Psoas muscle (tissue), 8 donors: ENCODE measurements around the gene CATSPER3. TPM values are rescaled to one million over a fixed set of nuclear protein-coding genes. Genes with fewer than 3 reads are reported as not detected.
A peak's percentile ranks its signal among the peaks of the same experiment; 100 is the strongest.

Experiments
- ATAC-seq, 4 donors: fragments of 200-7000 bp; cut with Tn5 transposase; one replicate each; pipeline ENCODE4 v1.9.1; 2020; ENCODE audit warnings: moderate library complexity in 3 of 4, mild to moderate bottlenecking in 2 of 4
- DNase-seq, 2 donors: peaks; one replicate each; pipeline ENCODE4 v3.0.0-alpha.2; 2020
- H3K27ac ChIP-seq: fragments of 200-600 bp; one replicate; pipeline ENCODE4 v1.8.0; 2022
- H3K27me3 ChIP-seq, 3 donors: fragments of 200-600 bp in 1 of 3; one replicate each; pipeline versions ENCODE4 v1.6.1 to v1.8.0; 2013 to 2022; ENCODE audit warnings: low read length in 2 of 3, mild to moderate bottlenecking in 2 of 3, moderate library complexity in 1 of 3; ENCODE audit not compliant: insufficient read depth in 3 of 3
- H3K36me3 ChIP-seq, 2 donors: fragments of 200-600 bp in 1 of 2; one replicate each; pipeline versions ENCODE4 v1.6.1 to v1.8.0; 2013 to 2022; ENCODE audit warnings: low read depth in 1 of 2, mild to moderate bottlenecking in 1 of 2, moderate library complexity in 1 of 2; ENCODE audit not compliant: insufficient read depth in 1 of 2
- H3K4me1 ChIP-seq: fragments of 200-600 bp; one replicate; pipeline ENCODE4 v1.8.0; 2022
- H3K4me3 ChIP-seq: fragments of 200-600 bp; one replicate; pipeline ENCODE4 v1.8.0; 2022; ENCODE audit warnings: mild to moderate bottlenecking
- H3K9me3 ChIP-seq: fragments of 200-600 bp; one replicate; pipeline ENCODE4 v1.8.0; 2022
- WGBS, 3 donors: extraction: QIAGEN DNeasy Blood & Tissue Kit; methylation state at CpG; one replicate each; pipeline versions ENCODE4 v1.1.6 to v1.1.7; 2013; 5-methylcytosine and 5-hydroxymethylcytosine counted together
- intact Hi-C, 2 donors: fragments of 100-400 bp; cut with DNase I; formaldehyde crosslinking; loops; one replicate each; pipeline versions ENCODE4 v1.11.0 to v1.14.2; 2022
- polyA plus RNA-seq, 3 donors: library from polyadenylated mRNA; stranded (reverse); fragments of 200-250 nt; gene quantifications; one replicate each; pipeline ENCODE4 v1.2.3, GENCODE V29; 2013
- total RNA-seq, 4 donors: library from RNA; stranded (reverse); fragmentation: NEBNext Ultra II Directional in 2 of 4; extraction: Animal tissue kit (Norgen Biotek cat#: 25700) in 2 of 4; gene quantifications; one replicate each; pipeline versions ENCODE4 v1.2.1 to v1.2.4, GENCODE V29; 2021 to 2023
- TF ChIP-seq, protein P1 (sequence below): fragments of 200-600 bp; IDR thresholded peaks from one replicate; pipeline ENCODE4 v1.8.0; 2022; ENCODE audit warnings: antibody characterized with exemption
- donor health status: healthy with polysubstance abuse.
- donor health status: DM: no; HTN: no; CAD: no; lungs with moderate emphysema.
- donor health status: Bipolar disorder and iron deficiency.
- donor health status: healthy.
- donor health status: DM: yes; HTN: yes; CAD: no.
- donor health status: DM: no; HTN: no; CAD: no.
- donor health status: DM: no; HTN: no; CAD: no.
- donor health status: DM: yes; HTN: yes; CAD: no.

The CATSPER3 gene
- total and polyA plus RNA-seq, 7 donors = 0.73 to 1.8 (median 1.4) TPM

DNA sequence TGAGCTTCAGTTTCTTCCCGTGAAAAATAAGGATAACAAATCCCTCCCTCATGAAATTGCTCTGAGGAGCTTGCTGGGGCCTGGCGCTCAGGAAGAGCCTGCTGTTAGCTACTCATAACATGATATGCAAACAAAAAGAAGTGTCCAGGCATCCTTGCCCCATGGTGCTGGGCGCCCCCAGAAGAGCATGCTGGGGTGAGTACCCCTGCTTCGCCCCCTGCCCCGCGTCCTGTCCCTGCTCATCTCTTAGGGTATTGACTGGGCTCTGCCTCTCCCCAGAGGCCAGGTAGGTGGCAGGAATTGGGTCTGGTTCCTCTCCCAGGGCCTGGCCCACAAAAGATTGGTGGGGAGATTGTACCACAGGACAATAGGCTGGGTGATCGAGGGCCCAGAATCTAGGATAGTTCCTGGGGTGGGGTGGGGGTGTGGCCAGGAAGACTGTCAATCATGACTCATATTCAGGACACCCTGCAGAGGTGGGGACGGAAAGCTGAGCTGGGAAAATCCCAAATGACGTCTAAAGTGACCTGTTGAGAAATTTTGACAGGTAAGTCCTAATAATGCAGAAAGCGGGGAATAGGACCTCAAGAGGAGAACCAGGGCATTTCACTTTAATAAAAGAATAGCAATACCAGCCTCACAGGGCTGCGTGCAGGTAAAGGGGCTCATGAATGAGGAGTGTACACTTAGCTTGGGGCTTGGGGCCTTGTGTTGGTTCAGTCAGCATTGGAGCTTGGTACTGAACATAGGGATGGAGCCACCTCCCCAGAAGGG is 57.4 kb downstream of the CATSPER3 start:
- peak in 1 of 2 donors; percentile 21 for DNase-seq
- Histone ChIP-seq H3K27ac (no peak overlapping the region), H3K4me3 (no peak overlapping the region), H3K9me3 (no peaks in the 10 kb centered on the region), H3K4me1 (no peaks in the 10 kb centered on the region), H3K27me3 (peaks cover 0 to 24% (median 0%) of the 10 kb centered on the region in 3 donors), H3K36me3 (peaks cover 0 to 23% of the 10 kb centered on the region in 2 donors)
- peak in 2 of 4 donors; percentile 47 to 52 for ATAC-seq
- intact Hi-C loops = no loop called here
- WGBS, 3 donors = 88 to 90% (median 88%) methylated on average over 11 of the region's 11 CpGs
- TF ChIP-seq, protein P1, sequence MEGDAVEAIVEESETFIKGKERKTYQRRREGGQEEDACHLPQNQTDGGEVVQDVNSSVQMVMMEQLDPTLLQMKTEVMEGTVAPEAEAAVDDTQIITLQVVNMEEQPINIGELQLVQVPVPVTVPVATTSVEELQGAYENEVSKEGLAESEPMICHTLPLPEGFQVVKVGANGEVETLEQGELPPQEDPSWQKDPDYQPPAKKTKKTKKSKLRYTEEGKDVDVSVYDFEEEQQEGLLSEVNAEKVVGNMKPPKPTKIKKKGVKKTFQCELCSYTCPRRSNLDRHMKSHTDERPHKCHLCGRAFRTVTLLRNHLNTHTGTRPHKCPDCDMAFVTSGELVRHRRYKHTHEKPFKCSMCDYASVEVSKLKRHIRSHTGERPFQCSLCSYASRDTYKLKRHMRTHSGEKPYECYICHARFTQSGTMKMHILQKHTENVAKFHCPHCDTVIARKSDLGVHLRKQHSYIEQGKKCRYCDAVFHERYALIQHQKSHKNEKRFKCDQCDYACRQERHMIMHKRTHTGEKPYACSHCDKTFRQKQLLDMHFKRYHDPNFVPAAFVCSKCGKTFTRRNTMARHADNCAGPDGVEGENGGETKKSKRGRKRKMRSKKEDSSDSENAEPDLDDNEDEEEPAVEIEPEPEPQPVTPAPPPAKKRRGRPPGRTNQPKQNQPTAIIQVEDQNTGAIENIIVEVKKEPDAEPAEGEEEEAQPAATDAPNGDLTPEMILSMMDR = no peak

DNA sequence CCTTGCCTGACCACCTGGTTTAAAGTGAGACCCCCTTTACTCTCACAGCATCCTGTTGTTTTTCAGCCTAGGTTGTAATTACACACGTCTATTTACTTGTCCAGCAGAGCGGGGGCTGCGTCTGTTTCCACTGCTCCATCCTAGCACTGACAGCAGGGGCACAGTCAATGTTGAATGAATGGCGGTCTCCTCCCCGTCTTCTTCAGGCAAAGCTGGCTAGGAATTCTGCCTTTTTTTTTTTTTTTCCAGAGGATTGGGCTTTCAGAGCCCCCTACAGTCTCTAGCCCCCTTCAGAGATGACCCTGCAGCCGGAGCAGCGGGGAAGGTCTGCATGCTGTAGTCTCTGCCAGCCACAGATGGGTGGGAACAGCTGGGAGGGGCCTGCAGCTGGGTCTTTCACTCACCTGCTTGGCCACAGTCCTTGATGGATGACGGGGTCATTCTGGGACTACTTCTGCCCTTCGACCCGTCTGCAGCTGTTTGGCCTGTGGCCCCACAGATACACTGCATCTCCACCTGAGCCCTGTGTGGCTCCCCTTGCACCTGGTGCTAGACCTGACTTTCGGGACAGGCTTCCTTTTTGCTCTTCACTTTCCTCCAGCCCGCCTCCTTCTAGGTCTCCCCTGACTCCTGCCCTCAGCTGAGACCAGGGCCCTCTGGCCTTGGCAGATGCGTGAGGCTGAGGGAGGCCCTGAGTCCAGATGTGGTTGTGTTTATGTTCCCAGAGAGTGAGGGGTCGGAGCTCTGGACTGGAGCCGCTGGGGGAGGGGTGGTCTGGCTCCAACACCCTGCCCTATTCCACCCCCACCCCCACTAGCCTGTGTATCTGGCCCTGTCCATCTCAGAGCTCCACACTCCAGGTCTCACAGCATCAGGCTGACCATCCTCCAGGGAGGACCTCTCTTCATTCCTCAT is 58.3 kb downstream of the CATSPER3 start:
- Histone ChIP-seq H3K9me3 (no peaks in the 10 kb centered on the region), H3K27me3 (peaks cover 0 to 31% (median 0%) of the 10 kb centered on the region in 3 donors), H3K4me1 (peaks cover 4% of the 10 kb centered on the region), H3K4me3 (no peak overlapping the region), H3K27ac (peak overlapping the region; percentile 9), H3K36me3 (peaks cover 0 to 23% of the 10 kb centered on the region in 2 donors)
- peak in 2 of 4 donors; percentile 15 to 27 for ATAC-seq
- TF ChIP-seq, protein P1 = no peak
- intact Hi-C loops = no loop called here
- WGBS, 3 donors = 69 to 78% (median 72%) methylated on average over 14 to 15 of the region's 15 CpGs
- peak in 1 of 2 donors; percentile 33 for DNase-seq

DNA sequence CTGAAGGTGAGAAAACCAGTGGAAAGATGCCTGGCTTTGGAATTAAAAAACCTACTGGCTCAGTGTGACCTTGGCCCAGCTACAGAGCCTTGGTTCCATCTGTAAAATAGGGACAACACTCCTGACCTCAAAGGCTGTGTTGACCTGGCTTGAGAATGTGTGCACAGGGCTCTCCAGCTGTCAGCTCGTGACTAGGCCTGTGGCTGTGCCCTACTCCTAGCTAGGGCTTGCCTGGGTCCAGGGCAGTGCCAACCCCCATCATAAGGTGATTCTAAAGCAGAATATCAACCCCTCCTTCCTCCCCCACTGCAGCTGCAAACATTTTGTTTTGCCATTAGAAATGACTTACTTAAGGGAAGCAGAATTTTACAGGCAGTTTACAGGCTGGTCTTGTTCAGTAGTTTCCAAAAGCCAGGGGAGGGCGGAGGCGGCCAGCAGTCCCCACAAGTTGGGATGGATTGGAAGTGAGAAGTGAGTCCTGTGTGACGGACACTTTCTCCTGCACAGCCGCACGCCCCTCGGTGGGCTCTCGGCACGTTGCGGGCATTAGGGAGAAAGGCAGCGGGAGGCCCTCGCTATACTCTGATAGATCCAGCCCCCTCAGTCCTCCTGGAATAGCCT is 59.0 kb downstream of the CATSPER3 start:
- DNase-seq (peak in 1 of 2 donors; percentile 51), ATAC-seq (peak in 3 of 4 donors; percentile 26 to 37 (median 37))
- Histone ChIP-seq H3K27ac (peak overlapping the region; percentile 9), H3K36me3 (peaks cover 0 to 23% of the 10 kb centered on the region in 2 donors), H3K27me3 (peaks cover 0 to 35% (median 0%) of the 10 kb centered on the region in 3 donors), H3K4me3 (no peak overlapping the region), H3K9me3 (no peaks in the 10 kb centered on the region), H3K4me1 (peaks cover 10% of the 10 kb centered on the region)
- intact Hi-C loops = no loop called here
- WGBS, 3 donors = 76 to 80% (median 76%) methylated on average over 12 of the region's 12 CpGs
- TF ChIP-seq, protein P1 = no peak

DNA sequence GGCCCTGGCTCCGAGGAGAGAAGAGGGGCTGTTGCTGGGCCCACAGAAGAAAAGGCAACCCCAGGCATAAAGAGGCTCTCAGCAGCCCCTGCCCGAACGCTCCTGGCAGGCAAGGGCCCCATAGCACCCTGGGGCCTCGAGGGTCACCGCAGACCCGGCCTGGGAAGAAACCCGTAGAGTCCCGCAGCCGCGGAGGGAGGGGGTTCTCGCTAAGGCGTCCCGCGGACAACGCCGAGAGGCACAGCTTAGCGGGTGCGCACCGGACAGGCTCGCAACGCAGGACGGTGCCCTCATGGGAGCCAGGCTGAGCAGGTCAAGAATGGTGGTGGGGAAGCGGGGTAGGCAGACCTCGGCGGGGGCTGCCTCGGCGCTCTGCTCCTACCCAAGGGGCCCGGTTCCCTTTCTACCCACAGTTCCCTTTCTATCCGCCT is 59.6 kb downstream of the CATSPER3 start:
- ATAC-seq = no peak
- DNase-seq = peak in 1 of 2 donors; percentile 28
- no peak overlapping the region for H3K4me3 ChIP-seq
- peaks cover 10% of the 10 kb centered on the region for H3K4me1 ChIP-seq
- H3K36me3 ChIP-seq = peaks cover 0 to 23% of the 10 kb centered on the region in 2 donors
- peaks cover 0 to 39% (median 0%) of the 10 kb centered on the region in 3 donors for H3K27me3 ChIP-seq
- no peaks in the 10 kb centered on the region for H3K9me3 ChIP-seq
- WGBS, 3 donors = 61 to 72% (median 69%) methylated on average over 29 of the region's 29 CpGs
- H3K27ac ChIP-seq = no peak overlapping the region
- TF ChIP-seq, protein P1 = no peak
- intact Hi-C loops = no loop called here
